ENCODE results near the gene RABGEF1.
A peak's percentile ranks its signal among the peaks of the same experiment; 100 is the strongest.
"Not testable (repeated sequence)": the region's sequence is repeated elsewhere in the genome, so short reads cannot be mapped to it uniquely, and the experiment has no call there.

Gene RABGEF1

DNA sequence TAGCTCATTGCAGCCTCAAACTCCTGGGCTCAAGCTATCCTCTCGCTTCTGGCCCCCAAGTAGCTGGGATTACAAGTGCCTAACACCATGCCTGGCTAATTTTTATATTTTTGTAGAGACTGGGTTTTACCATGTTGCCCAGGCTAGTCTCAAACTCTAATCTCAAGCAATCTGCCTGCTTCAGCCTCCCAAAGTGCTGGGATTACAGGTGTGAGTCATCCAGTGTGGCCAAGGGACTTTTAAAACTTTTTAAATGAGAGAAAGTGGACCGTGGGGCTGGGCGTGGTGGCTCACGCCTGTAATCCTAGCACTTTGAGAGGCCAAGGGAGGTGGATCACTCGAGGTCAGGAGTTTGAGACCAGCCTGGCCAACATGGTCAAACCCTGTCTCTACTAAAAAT is 44.4 kb upstream of the RABGEF1 start:
- H3K23ac ChIP-seq (ENCODE audit: low read length); H3K79me2 ChIP-seq (ENCODE audit: control insufficient read depth, insufficient read depth, low read length, poor library complexity); H3K27ac ChIP-seq (ENCODE audit: low read depth, low read length); H3K14ac ChIP-seq (ENCODE audit: low read length); H3K9ac ChIP-seq (ENCODE audit: low read length); H2AFZ ChIP-seq (ENCODE audit: insufficient read depth, low read length, poor library complexity); H3K4me1 ChIP-seq (ENCODE audit: control insufficient read depth in 1 of 2, insufficient read depth in 2 of 2, low read length in 2 of 2); H4K12ac ChIP-seq (ENCODE audit: low read depth, low read length); H3K4ac ChIP-seq (ENCODE audit: low read depth, low read length); H3K27me3 ChIP-seq (ENCODE audit: insufficient read depth, low read length); H3K18ac ChIP-seq (ENCODE audit: low read length); H3K4me3 ChIP-seq (ENCODE audit: low read depth, low read length); H3K4me2 ChIP-seq (ENCODE audit: low read length); H4K91ac ChIP-seq (ENCODE audit: low read depth, low read length); H2BK12ac ChIP-seq (ENCODE audit: low read length); H2BK120ac ChIP-seq (ENCODE audit: insufficient read depth, low read length, poor library complexity); H2BK5ac ChIP-seq (ENCODE audit: low read depth, low read length, poor library complexity); H2AK5ac ChIP-seq (ENCODE audit: low read length); DNase-seq; H4K8ac ChIP-seq (ENCODE audit: low read depth, low read length); H3K9me3 ChIP-seq (ENCODE audit: insufficient read depth, low read depth, low read length); H3K79me1 ChIP-seq (ENCODE audit: low read length): not testable (repeated sequence)
- H3K36me3 ChIP-seq (ENCODE audit: control insufficient read depth in 1 of 2, insufficient read depth in 2 of 2, low read length in 2 of 2) = peaks cover 3 to 17% of the 10 kb centered on the region in 2 experiments
- WGBS (ENCODE audit: extremely low coverage, insufficient coverage, insufficient read length) = no CpG with 5 or more reads among the region's 5 CpGs

DNA sequence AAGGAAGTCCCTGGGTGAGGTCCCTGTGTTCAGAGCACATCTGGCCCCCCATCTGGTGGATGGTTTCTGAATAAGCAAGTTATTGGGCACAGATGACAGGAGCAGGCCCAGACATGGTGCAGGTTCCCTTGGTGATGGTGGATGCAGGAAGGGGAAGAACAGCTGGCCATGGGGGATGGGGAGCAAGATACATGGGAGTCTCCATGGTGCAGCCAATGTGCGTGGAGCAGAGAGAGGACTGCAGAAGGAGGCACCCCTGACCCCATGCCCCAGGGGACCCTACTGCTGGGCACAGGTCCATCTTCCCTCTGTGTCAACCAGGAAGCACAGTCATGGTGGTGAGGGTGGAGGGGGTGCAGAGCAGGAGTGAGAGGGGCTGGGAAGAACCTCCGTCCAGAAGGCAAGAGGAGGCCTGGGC is 43.8 kb upstream of the RABGEF1 start:
- Histone ChIP-seq H3K4me2 (ENCODE audit: low read length) (no peak overlapping the region), H2BK120ac (ENCODE audit: insufficient read depth, low read length, poor library complexity) (no peak overlapping the region), H4K91ac (ENCODE audit: low read depth, low read length) (no peak overlapping the region), H2AK5ac (ENCODE audit: low read length) (no peak overlapping the region), H3K18ac (ENCODE audit: low read length) (no peak overlapping the region), H3K9me3 (ENCODE audit: insufficient read depth, low read depth, low read length) (no peaks in the 10 kb centered on the region), H3K4ac (ENCODE audit: low read depth, low read length) (no peak overlapping the region), H3K36me3 (ENCODE audit: control insufficient read depth in 1 of 2, insufficient read depth in 2 of 2, low read length in 2 of 2) (peaks cover 3 to 17% of the 10 kb centered on the region in 2 experiments), H3K27ac (ENCODE audit: low read depth, low read length) (no peak overlapping the region), H2BK12ac (ENCODE audit: low read length) (no peak overlapping the region), H2BK5ac (ENCODE audit: low read depth, low read length, poor library complexity) (no peak overlapping the region), H3K79me2 (ENCODE audit: control insufficient read depth, insufficient read depth, low read length, poor library complexity) (no peaks in the 10 kb centered on the region), H3K4me1 (ENCODE audit: control insufficient read depth in 1 of 2, insufficient read depth in 2 of 2, low read length in 2 of 2) (peaks cover 0 to 4% of the 10 kb centered on the region in 2 experiments), H3K14ac (ENCODE audit: low read length) (no peak overlapping the region), H3K9ac (ENCODE audit: low read length) (no peak overlapping the region), H3K4me3 (ENCODE audit: low read depth, low read length) (peak overlapping the region; percentile 50), H3K23ac (ENCODE audit: low read length) (no peak overlapping the region), H3K79me1 (ENCODE audit: low read length) (no peaks in the 10 kb centered on the region), H4K12ac (ENCODE audit: low read depth, low read length) (no peak overlapping the region), H3K27me3 (ENCODE audit: insufficient read depth, low read length) (no peaks in the 10 kb centered on the region), H4K8ac (ENCODE audit: low read depth, low read length) (no peak overlapping the region), H2AFZ (ENCODE audit: insufficient read depth, low read length, poor library complexity) (no peak overlapping the region)
- WGBS (ENCODE audit: extremely low coverage, insufficient coverage, insufficient read length) = no CpG with 5 or more reads among the region's 2 CpGs
- DNase-seq = no peak

DNA sequence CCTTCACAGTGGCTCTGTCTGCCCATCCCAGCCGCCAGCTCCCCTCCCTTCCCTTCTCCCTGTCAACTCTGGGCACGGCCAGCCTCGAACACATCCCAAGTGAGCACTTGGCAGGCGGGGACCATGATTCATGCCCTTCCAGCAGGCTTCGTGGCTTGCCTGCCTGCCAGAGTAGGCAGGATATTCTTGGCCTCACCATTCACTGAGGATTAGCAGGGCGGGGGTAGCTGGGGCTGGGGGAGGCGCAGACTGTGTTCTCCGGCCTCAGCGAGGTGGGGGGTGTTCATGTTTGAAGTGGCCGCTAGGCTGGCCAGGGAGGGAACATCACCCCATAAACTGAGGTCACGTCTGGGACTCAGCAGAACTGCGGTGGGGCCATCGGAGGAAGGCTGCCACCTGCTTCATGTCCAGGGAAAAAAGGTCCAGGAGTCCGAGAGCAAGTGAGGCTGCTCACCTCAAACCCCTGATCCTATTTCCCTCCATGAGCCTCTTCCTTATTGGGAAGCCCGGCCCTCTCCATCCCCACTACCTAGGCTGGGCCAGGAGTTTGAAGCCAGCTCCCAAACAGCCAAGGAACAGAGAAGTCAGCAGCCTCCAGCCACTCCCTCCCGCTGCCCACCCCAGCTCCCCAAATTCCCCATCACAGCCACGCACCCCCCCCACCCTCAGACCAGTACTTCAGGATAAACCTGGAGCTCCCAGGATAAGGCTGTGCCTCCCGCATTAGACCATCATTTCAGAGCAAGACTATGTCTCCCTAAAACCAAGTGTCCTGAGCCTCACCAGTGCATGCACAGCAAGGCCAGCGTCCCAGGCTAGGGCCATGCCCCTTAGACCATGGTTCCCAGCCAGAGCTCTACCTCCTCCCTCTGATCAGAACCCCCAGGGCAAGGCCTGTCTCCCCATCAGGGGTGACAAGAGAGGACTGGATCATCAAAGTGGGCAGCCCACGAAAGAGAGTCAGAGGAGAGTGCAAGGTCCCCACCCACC is 42.8 kb upstream of the RABGEF1 start:
- H4K91ac ChIP-seq (ENCODE audit: low read depth, low read length) = no peak overlapping the region
- no peak overlapping the region for H2AFZ ChIP-seq (ENCODE audit: insufficient read depth, low read length, poor library complexity)
- no peak overlapping the region for H2BK12ac ChIP-seq (ENCODE audit: low read length)
- WGBS (ENCODE audit: extremely low coverage, insufficient coverage, insufficient read length) = no CpG with 5 or more reads among the region's 20 CpGs
- peaks cover 1 to 15% of the 10 kb centered on the region in 2 experiments for H3K36me3 ChIP-seq (ENCODE audit: control insufficient read depth in 1 of 2, insufficient read depth in 2 of 2, low read length in 2 of 2)
- no peak overlapping the region for H4K12ac ChIP-seq (ENCODE audit: low read depth, low read length)
- no peaks in the 10 kb centered on the region for H3K79me2 ChIP-seq (ENCODE audit: control insufficient read depth, insufficient read depth, low read length, poor library complexity)
- no peak overlapping the region for H3K23ac ChIP-seq (ENCODE audit: low read length)
- no peaks in the 10 kb centered on the region for H3K9me3 ChIP-seq (ENCODE audit: insufficient read depth, low read depth, low read length)
- H3K18ac ChIP-seq (ENCODE audit: low read length) = no peak overlapping the region
- H4K8ac ChIP-seq (ENCODE audit: low read depth, low read length) = no peak overlapping the region
- no peak overlapping the region for H2BK5ac ChIP-seq (ENCODE audit: low read depth, low read length, poor library complexity)
- no peak overlapping the region for H2AK5ac ChIP-seq (ENCODE audit: low read length)
- H3K14ac ChIP-seq (ENCODE audit: low read length) = no peak overlapping the region
- H3K4me1 ChIP-seq (ENCODE audit: control insufficient read depth in 1 of 2, insufficient read depth in 2 of 2, low read length in 2 of 2) = peaks cover 0 to 4% of the 10 kb centered on the region in 2 experiments
- no peak overlapping the region for H3K4me3 ChIP-seq (ENCODE audit: low read depth, low read length)
- no peaks in the 10 kb centered on the region for H3K79me1 ChIP-seq (ENCODE audit: low read length)
- no peak overlapping the region for H3K4me2 ChIP-seq (ENCODE audit: low read length)
- no peak overlapping the region for H3K27ac ChIP-seq (ENCODE audit: low read depth, low read length)
- no peak overlapping the region for H2BK120ac ChIP-seq (ENCODE audit: insufficient read depth, low read length, poor library complexity)
- no peak overlapping the region for H3K4ac ChIP-seq (ENCODE audit: low read depth, low read length)
- no peak for DNase-seq
- no peak overlapping the region for H3K9ac ChIP-seq (ENCODE audit: low read length)
- H3K27me3 ChIP-seq (ENCODE audit: insufficient read depth, low read length) = no peaks in the 10 kb centered on the region

DNA sequence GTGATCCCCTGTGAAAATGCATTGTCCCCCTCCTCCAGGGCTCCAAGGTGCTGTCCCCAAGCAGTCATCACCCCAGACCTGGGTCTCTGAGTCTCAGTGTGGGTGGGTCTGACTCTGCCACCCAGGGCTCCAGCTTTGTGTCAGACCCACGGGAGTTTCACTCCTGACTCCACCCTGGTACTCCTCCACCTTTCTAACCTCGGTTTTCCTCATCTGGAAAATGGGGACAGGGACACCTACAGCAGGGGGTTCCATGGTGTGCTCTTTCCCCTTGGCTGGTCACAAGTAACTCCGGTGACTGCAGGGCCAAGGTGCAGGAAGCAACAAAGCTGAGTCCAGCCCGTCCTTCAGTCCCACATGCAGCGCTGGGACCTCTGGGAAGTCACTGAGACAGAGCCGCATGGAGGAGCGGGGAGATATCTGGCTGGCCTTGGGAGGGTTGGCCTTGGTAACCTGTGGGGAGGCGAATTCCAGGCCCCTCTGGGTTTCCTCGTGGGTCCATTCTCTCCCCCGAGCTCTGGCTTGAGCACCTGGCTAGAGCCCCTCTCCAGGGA is 41.8 kb upstream of the RABGEF1 start:
- Histone ChIP-seq H4K8ac (ENCODE audit: low read depth, low read length) (no peak overlapping the region), H3K36me3 (ENCODE audit: control insufficient read depth in 1 of 2, insufficient read depth in 2 of 2, low read length in 2 of 2) (peaks cover 0 to 12% of the 10 kb centered on the region in 2 experiments), H3K23ac (ENCODE audit: low read length) (no peak overlapping the region), H3K4me2 (ENCODE audit: low read length) (no peak overlapping the region), H2BK5ac (ENCODE audit: low read depth, low read length, poor library complexity) (no peak overlapping the region), H3K4me3 (ENCODE audit: low read depth, low read length) (no peak overlapping the region), H3K9ac (ENCODE audit: low read length) (no peak overlapping the region), H4K12ac (ENCODE audit: low read depth, low read length) (peak overlapping the region; percentile 21), H2AK5ac (ENCODE audit: low read length) (no peak overlapping the region), H3K27ac (ENCODE audit: low read depth, low read length) (no peak overlapping the region), H3K9me3 (ENCODE audit: insufficient read depth, low read depth, low read length) (no peaks in the 10 kb centered on the region), H4K91ac (ENCODE audit: low read depth, low read length) (no peak overlapping the region), H3K79me1 (ENCODE audit: low read length) (no peaks in the 10 kb centered on the region), H2AFZ (ENCODE audit: insufficient read depth, low read length, poor library complexity) (no peak overlapping the region), H3K27me3 (ENCODE audit: insufficient read depth, low read length) (no peaks in the 10 kb centered on the region), H3K14ac (ENCODE audit: low read length) (no peak overlapping the region), H3K4me1 (ENCODE audit: control insufficient read depth in 1 of 2, insufficient read depth in 2 of 2, low read length in 2 of 2) (peaks cover 0 to 4% of the 10 kb centered on the region in 2 experiments), H2BK12ac (ENCODE audit: low read length) (no peak overlapping the region), H3K79me2 (ENCODE audit: control insufficient read depth, insufficient read depth, low read length, poor library complexity) (no peaks in the 10 kb centered on the region), H3K18ac (ENCODE audit: low read length) (no peak overlapping the region), H3K4ac (ENCODE audit: low read depth, low read length) (no peak overlapping the region), H2BK120ac (ENCODE audit: insufficient read depth, low read length, poor library complexity) (no peak overlapping the region)
- DNase-seq = no peak
- no CpG with 5 or more reads among the region's 10 CpGs for WGBS (ENCODE audit: extremely low coverage, insufficient coverage, insufficient read length)

Data from trophoblast cell (in vitro differentiated cells and primary cell).